ENCODE data around the gene TBX21. TPM values are rescaled to one million over a fixed set of nuclear protein-coding genes. Genes with fewer than 3 reads are reported as not detected.

The TBX21 gene
- total RNA-seq, 1 experiment from 2014 or later, result not detected

DNA sequence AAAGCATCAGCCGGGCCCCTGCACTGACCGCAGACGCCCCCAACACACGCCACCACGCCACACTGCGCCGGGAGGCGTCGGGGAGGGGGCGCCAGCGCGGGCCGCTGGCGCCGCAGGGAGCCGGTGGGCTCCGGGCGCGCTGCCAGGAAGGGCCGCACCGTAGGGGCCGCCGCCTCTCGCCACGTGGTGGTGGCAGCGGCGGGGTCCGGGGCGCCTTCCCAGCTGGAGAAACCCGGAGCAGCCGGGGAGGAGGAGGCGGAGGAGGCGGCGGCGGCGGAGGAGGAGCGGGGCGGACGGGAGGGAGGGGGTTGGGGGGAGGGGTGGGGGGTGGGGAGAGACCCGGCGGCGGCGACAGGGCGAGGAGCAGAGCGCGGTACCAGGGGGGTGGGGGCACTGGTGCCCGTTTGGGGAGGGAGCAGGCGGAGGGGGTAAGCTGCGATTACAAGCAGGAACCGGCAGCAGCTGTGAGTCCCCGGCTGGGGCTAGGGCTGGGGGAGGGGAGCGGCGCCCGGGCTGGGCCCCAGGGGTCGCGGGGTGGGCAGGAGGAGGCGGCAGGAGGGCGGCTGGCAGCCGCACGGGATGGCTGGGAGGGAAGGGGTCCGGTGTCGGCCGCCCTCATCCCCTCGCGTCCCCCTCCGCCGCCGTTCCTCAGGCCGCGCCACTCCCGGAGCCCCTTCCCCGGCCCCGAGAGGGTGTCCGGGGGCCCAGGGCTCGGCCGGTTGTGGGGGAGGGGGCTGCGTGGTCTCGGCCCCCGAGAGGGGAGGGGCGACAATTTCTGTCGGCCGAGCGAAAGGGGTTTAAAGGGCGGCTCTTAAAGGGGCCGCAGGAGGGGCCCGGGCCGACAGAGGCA is 39.1 kb upstream of the TBX21 start, which contains the start of gene TBKBP1:
Gene TBKBP1, plus strand, starts transcription at position 431 of the 850 bp plus-strand sequence. CDS start 1,952 bp downstream, outside the sequence.
- H3K4me3 Mint-ChIP-seq (ENCODE audit: unreplicated experiment), result peak within 1 kb of the TSS; percentile 68
- ChIA-PET POLR2A (interaction anchor here (1.0 kb wide), 1 partner anchor 44 kb away, joined by 3 read pairs; the partner anchor contains the start of gene KPNB1), CTCF (no interaction called here)
- H3K27me3 Mint-ChIP-seq (ENCODE audit: insufficient read depth, unreplicated experiment), result peaks cover 26% of the 10 kb centered on the region
- BruUV-seq (replicated peaks), result no TSS peak
- DNase-seq (ENCODE audit: unreplicated experiment), result no peak
- H3K9me3 Mint-ChIP-seq (ENCODE audit: unreplicated experiment), result no peaks in the 10 kb centered on the region
- intact Hi-C loops (cut with micrococcal nuclease), result no loop called here
- H3K36me3 Mint-ChIP-seq (ENCODE audit: insufficient read depth, unreplicated experiment), result no peaks in the 10 kb centered on the region
- peak within 1 kb of the TSS; percentile 5 for H3K27ac Mint-ChIP-seq (ENCODE audit: low read depth, unreplicated experiment)
- TF ChIP-seq, protein P1, sequence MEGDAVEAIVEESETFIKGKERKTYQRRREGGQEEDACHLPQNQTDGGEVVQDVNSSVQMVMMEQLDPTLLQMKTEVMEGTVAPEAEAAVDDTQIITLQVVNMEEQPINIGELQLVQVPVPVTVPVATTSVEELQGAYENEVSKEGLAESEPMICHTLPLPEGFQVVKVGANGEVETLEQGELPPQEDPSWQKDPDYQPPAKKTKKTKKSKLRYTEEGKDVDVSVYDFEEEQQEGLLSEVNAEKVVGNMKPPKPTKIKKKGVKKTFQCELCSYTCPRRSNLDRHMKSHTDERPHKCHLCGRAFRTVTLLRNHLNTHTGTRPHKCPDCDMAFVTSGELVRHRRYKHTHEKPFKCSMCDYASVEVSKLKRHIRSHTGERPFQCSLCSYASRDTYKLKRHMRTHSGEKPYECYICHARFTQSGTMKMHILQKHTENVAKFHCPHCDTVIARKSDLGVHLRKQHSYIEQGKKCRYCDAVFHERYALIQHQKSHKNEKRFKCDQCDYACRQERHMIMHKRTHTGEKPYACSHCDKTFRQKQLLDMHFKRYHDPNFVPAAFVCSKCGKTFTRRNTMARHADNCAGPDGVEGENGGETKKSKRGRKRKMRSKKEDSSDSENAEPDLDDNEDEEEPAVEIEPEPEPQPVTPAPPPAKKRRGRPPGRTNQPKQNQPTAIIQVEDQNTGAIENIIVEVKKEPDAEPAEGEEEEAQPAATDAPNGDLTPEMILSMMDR (IDR thresholded peaks at IDR 0.05; ENCODE audit: unreplicated experiment), result no peak
- H3K4me1 Mint-ChIP-seq (ENCODE audit: insufficient read depth, unreplicated experiment), result peaks cover 9% of the 10 kb centered on the region

DNA sequence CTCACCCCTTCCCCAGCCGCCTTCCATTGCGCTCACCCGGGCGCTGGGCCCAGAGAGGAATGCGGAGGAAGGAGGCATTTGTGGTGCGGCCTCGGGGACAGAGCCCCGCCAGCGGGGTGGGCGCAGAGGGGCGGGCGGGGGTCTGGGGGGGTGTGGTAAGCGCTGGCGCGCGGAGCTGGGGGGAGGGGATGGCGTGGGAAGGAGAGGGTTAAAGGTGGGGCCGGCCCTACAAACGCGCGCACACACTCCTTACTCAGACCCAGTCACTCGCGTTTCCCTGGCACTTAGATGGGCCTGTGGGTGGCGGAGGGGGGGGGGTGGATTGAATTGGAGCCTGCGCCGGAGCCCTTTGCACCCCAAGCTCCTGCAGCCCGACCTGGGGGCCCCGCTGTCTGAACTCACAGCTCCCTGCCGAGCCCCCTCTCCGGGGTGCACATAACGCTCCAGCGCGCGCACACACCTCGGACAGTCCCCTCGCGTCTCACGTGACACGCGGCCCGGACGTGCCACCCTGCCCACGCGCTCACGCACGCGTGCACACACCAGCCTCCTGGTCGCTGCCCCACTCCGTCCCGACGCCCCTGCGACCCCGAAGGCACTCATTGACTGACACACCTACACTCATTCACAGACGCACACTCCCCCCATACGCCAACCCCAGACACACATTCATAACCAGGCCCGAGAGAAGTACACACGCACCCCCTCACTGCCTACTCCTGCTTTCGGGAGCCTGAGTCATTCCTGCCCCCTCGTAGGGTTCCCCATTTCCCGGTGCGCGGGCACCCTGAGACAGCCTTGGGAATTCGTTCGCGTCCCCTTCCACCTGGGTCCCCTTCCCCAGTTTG is 38.2 kb upstream of the TBX21 start:
- Mint-ChIP-seq H3K36me3 (ENCODE audit: insufficient read depth, unreplicated experiment) (no peaks in the 10 kb centered on the region), H3K9me3 (ENCODE audit: unreplicated experiment) (no peaks in the 10 kb centered on the region), H3K27ac (ENCODE audit: low read depth, unreplicated experiment) (no peak overlapping the region), H3K4me3 (ENCODE audit: unreplicated experiment) (peak overlapping the region; percentile 68), H3K27me3 (ENCODE audit: insufficient read depth, unreplicated experiment) (peaks cover 26% of the 10 kb centered on the region), H3K4me1 (ENCODE audit: insufficient read depth, unreplicated experiment) (peaks cover 9% of the 10 kb centered on the region)
- POLR2A ChIA-PET, result no interaction called here
- TF ChIP-seq, protein P1 (IDR thresholded peaks at IDR 0.05; ENCODE audit: unreplicated experiment), result no peak
- CTCF ChIA-PET, result no interaction called here
- DNase-seq (ENCODE audit: unreplicated experiment), result no peak
- intact Hi-C loops (cut with micrococcal nuclease), result no loop called here
- BruUV-seq (replicated peaks), result no TSS peak

DNA sequence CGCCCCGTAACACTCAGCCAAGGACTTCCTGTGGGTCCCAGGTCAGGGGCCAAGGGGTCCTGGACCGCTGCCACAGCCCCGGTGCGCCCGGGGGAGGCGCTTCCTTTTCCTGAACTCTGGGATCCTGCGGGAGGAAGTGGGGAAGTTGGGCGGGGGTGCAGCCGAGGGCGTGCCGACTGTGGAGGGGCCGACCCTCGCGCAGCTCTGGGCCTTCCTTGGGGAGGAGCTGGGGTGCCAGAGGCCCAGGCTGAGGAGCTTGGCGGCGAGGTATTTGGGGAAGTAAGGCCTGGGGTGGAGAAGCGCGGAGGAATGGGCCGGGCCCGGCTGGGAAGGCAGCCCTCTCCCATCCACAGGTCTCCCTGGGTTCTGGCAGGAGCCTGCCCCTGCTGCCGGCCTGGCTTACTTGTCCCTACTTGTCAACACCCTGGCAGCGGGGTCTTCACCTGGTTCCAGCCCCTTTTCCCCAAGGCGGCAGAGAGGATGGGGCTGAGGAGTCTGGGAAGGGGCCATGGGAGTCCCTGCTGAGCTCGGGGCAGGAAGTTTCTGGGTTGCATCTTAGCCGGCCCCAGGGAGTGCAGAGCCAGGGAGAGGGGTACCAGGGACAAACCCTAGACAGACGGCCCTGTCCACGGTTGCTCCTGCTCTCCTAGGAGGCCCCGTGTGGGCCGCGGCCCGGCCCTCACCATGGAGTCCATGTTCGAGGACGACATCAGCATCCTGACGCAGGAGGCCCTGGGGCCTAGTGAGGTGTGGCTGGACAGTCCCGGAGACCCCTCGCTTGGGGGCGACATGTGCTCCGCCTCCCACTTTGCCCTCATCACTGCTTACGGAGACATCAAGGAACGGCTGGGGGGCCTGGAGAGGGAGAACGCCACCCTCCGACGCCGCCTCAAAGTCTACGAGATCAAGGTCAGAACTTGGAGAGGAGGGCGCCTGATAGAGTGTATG is 37.3 kb upstream of the TBX21 start:
- TF ChIP-seq, protein P1 (IDR thresholded peaks at IDR 0.05; ENCODE audit: unreplicated experiment), result no peak
- DNase-seq (ENCODE audit: unreplicated experiment), result no peak
- BruUV-seq (replicated peaks), result no TSS peak
- Mint-ChIP-seq H3K27ac (ENCODE audit: low read depth, unreplicated experiment) (no peak overlapping the region), H3K27me3 (ENCODE audit: insufficient read depth, unreplicated experiment) (peaks cover 26% of the 10 kb centered on the region), H3K4me1 (ENCODE audit: insufficient read depth, unreplicated experiment) (peaks cover 9% of the 10 kb centered on the region), H3K9me3 (ENCODE audit: unreplicated experiment) (no peaks in the 10 kb centered on the region), H3K4me3 (ENCODE audit: unreplicated experiment) (peak overlapping the region; percentile 68), H3K36me3 (ENCODE audit: insufficient read depth, unreplicated experiment) (no peaks in the 10 kb centered on the region)
- CTCF ChIA-PET, result no interaction called here
- intact Hi-C loops (cut with micrococcal nuclease), result no loop called here
- POLR2A ChIA-PET, result no interaction called here
